Measurements from ENCODE around the gene ATP5F1C.

- TF ChIP-seq CTCF (IDR thresholded peaks at IDR 0.05) (no peak), POLR2AphosphoS5 (IDR thresholded peaks at IDR 0.05; ENCODE audit: low read depth, low read length) (no peak), REST (IDR thresholded peaks at IDR 0.05; ENCODE audit: insufficient read depth in 1 of 2, low read depth in 2 of 2, low read length in 1 of 2) (no peak), TCF7L2 (IDR thresholded peaks at IDR 0.05; ENCODE audit: low read depth, low read length) (no peak)
These were observed 16.8 kb downstream of the ATP5F1C start for GRCh38 chr10:7804741-7805140.
